HG02870 (cell line): ENCODE measurements around the gene CSNK1G1.

ENCODE experiments used
- ATAC-seq: cut with Tn5 transposase; IDR thresholded peaks from one replicate; pipeline ENCODE4 v1.9.1; 2021; ENCODE audit warnings: mild to moderate bottlenecking, moderate library complexity; ENCODE audit not compliant: unreplicated experiment

Gene CSNK1G1

GRCh38 chr15:64156652-64157331, 199.2 kb downstream of the CSNK1G1 start:
- ATAC-seq: no peak

- ATAC-seq: no peak
Measured at GRCh38 chr15:64155802-64156651, 199.9 kb downstream of the CSNK1G1 start.

GRCh38 chr15:64153480-64154367, 202.2 kb downstream of the CSNK1G1 start:
- ATAC-seq: peak; percentile 65

GRCh38 chr15:64152507-64153387, 203.2 kb downstream of the CSNK1G1 start:
- no peak for ATAC-seq

GRCh38 chr15:64151727-64152506, 204.1 kb downstream of the CSNK1G1 start, which contains the start of gene SNX22:
Gene SNX22, plus strand, starts transcription at chr15:64151731. Its CDS starts 45 bp downstream, at chr15:64151776.
- peak; percentile 8 for ATAC-seq

GRCh38 chr15:64149893-64150578, 205.9 kb downstream of the CSNK1G1 start:
- no peak for ATAC-seq

GRCh38 chr15:64149424-64149823, 206.5 kb downstream of the CSNK1G1 start:
- ATAC-seq: no peak

- no peak for ATAC-seq
Measured at GRCh38 chr15:64148581-64148980, 207.4 kb downstream of the CSNK1G1 start.

- no peak for ATAC-seq
Measured at GRCh38 chr15:64148168-64148567, 207.8 kb downstream of the CSNK1G1 start.

GRCh38 chr15:64146885-64147681, 208.9 kb downstream of the CSNK1G1 start:
- ATAC-seq: no peak

- no peak for ATAC-seq
Measured at GRCh38 chr15:64146520-64146884, 209.5 kb downstream of the CSNK1G1 start.

GRCh38 chr15:64146041-64146440, 209.9 kb downstream of the CSNK1G1 start:
- no peak for ATAC-seq

- ATAC-seq: peak; percentile 80
Measured at GRCh38 chr15:64144565-64145281, 211.2 kb downstream of the CSNK1G1 start.

- ATAC-seq: no peak
Measured at GRCh38 chr15:64144192-64144564, 211.8 kb downstream of the CSNK1G1 start.

- ATAC-seq: no peak
Measured at GRCh38 chr15:64143276-64143675, 212.7 kb downstream of the CSNK1G1 start.

GRCh38 chr15:64141798-64142512, 214.0 kb downstream of the CSNK1G1 start:
- no peak for ATAC-seq
